ENCODE measurements around the gene CACNA2D1.

The CACNA2D1 gene

GRCh38 chr7:82305347-82306005 is 138.1 kb downstream of the CACNA2D1 start:
- Histone ChIP-seq H3K27me3 (replicated peaks) (no peaks in the 10 kb centered on the region), H3K4me3 (ENCODE audit: low read depth, low read length) (no peak overlapping the region), H3K36me3 (replicated peaks) (no peaks in the 10 kb centered on the region), H3K27ac (no peak overlapping the region)
- DNase-seq, result no peak
- no peak for TF ChIP-seq CTCF (IDR thresholded peaks at IDR 0.05; ENCODE audit: low read depth, low read length, missing control alignments)
- in situ Hi-C loops (cut with HindIII; ENCODE audit: low pct_ligation_motif_present, low sequenced_read_pairs), result no loop called here

GRCh38 chr7:82294865-82295264 is 148.7 kb downstream of the CACNA2D1 start:
- Histone ChIP-seq H3K27ac (no peak overlapping the region), H3K36me3 (replicated peaks) (no peaks in the 10 kb centered on the region), H3K4me3 (ENCODE audit: low read depth, low read length) (no peak overlapping the region), H3K27me3 (replicated peaks) (no peaks in the 10 kb centered on the region)
- in situ Hi-C loops (cut with HindIII; ENCODE audit: low pct_ligation_motif_present, low sequenced_read_pairs), result no loop called here
- DNase-seq, result no peak
- no peak for TF ChIP-seq CTCF (IDR thresholded peaks at IDR 0.05; ENCODE audit: low read depth, low read length, missing control alignments)

- no peak overlapping the region for H3K27ac ChIP-seq
- H3K27me3 ChIP-seq (replicated peaks), result no peaks in the 10 kb centered on the region
- H3K4me3 ChIP-seq (ENCODE audit: low read depth, low read length), result no peak overlapping the region
- no peaks in the 10 kb centered on the region for H3K36me3 ChIP-seq (replicated peaks)
- TF ChIP-seq CTCF (IDR thresholded peaks at IDR 0.05; ENCODE audit: low read depth, low read length, missing control alignments), result no peak
- in situ Hi-C loops (cut with HindIII; ENCODE audit: low pct_ligation_motif_present, low sequenced_read_pairs), result no loop called here
- no peak for DNase-seq
Measured at GRCh38 chr7:82294382-82294784, 149.2 kb downstream of the CACNA2D1 start.

GRCh38 chr7:82293467-82293866 is 150.1 kb downstream of the CACNA2D1 start:
- Histone ChIP-seq H3K27ac (no peak overlapping the region), H3K4me3 (ENCODE audit: low read depth, low read length) (no peak overlapping the region), H3K36me3 (replicated peaks) (no peaks in the 10 kb centered on the region), H3K27me3 (replicated peaks) (no peaks in the 10 kb centered on the region)
- in situ Hi-C loops (cut with HindIII; ENCODE audit: low pct_ligation_motif_present, low sequenced_read_pairs), result no loop called here
- no peak for DNase-seq
- no peak for TF ChIP-seq CTCF (IDR thresholded peaks at IDR 0.05; ENCODE audit: low read depth, low read length, missing control alignments)

GRCh38 chr7:82291931-82292330 is 151.6 kb downstream of the CACNA2D1 start:
- H3K36me3 ChIP-seq (replicated peaks), result no peaks in the 10 kb centered on the region
- H3K27ac ChIP-seq, result no peak overlapping the region
- no peak for TF ChIP-seq CTCF (IDR thresholded peaks at IDR 0.05; ENCODE audit: low read depth, low read length, missing control alignments)
- H3K27me3 ChIP-seq (replicated peaks), result no peaks in the 10 kb centered on the region
- DNase-seq, result no peak
- no peak overlapping the region for H3K4me3 ChIP-seq (ENCODE audit: low read depth, low read length)
- in situ Hi-C loops (cut with HindIII; ENCODE audit: low pct_ligation_motif_present, low sequenced_read_pairs), result no loop called here

GRCh38 chr7:82289889-82290288 is 153.7 kb downstream of the CACNA2D1 start:
- no peak for TF ChIP-seq CTCF (IDR thresholded peaks at IDR 0.05; ENCODE audit: low read depth, low read length, missing control alignments)
- Histone ChIP-seq H3K27ac (no peak overlapping the region), H3K4me3 (ENCODE audit: low read depth, low read length) (no peak overlapping the region), H3K36me3 (replicated peaks) (no peaks in the 10 kb centered on the region), H3K27me3 (replicated peaks) (no peaks in the 10 kb centered on the region)
- no peak for DNase-seq
- in situ Hi-C loops (cut with HindIII; ENCODE audit: low pct_ligation_motif_present, low sequenced_read_pairs), result no loop called here
